Body of pancreas (tissue), 4 donors: ENCODE measurements around the gene ITPK1.

Experiments used
- POLR2A ChIP-seq, 3 donors: fragments of 450-650 bp; IDR thresholded peaks; one replicate each; pipeline ENCODE4 v1.6.1; 2016; ENCODE audit warnings: antibody characterized with exemption in 3 of 3, mild to moderate bottlenecking in 2 of 3
- TF ChIP-seq, protein P1 (sequence below), 7 experiments: fragments of 450-650 bp in 4 of 7; fragments of 200-600 bp in 3 of 7; sonication (generic) in 3 of 7; IDR thresholded peaks; one replicate each; pipeline ENCODE4 v1.5.1; 2016 to 2019; ENCODE audit warnings: antibody characterized with exemption in 7 of 7

DNA sequence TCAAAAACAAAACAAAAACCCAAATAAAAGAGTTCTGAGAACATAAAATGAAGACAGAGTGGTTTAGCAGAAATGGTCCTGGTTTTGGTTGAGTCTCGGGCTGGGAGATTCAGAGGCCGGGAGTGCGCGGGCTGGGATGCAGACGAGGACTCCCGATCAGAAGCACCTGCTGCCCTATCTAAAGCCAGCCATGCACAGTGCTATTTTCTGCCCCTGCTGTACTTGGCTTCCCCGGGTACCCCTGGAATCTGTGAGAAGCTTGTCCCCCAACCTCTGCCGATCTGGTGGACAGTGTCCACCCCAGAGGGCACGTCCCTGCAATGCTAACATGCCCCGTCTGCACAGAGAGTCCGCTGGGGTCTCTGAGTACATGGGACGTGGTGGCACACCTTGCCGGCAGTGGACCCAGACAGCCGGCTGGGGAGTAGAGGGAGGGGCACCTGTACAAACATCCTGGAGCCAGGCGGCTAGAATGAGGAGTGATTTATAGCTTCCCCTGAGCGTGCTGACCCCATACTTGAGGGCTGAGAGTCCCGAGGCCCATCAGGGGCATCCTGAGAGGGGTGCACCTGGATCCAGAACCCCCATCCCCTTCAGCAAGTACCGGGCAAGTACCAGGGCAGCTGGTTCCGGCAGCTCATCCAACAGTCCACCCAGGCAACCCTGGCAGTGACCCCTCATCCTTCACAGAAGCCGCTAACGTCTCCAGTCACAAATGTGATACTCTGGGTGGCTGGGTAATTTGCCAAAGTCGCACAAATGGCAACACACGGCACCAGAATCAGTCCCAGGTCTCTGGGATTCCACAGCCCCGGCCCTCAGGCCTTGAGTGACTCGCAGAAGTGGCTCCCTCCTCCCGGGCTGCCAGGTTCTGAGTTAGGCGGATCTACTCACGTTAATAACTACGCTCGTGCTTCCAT is 155.7 kb downstream of the ITPK1 start:
- TF ChIP-seq, protein P1, sequence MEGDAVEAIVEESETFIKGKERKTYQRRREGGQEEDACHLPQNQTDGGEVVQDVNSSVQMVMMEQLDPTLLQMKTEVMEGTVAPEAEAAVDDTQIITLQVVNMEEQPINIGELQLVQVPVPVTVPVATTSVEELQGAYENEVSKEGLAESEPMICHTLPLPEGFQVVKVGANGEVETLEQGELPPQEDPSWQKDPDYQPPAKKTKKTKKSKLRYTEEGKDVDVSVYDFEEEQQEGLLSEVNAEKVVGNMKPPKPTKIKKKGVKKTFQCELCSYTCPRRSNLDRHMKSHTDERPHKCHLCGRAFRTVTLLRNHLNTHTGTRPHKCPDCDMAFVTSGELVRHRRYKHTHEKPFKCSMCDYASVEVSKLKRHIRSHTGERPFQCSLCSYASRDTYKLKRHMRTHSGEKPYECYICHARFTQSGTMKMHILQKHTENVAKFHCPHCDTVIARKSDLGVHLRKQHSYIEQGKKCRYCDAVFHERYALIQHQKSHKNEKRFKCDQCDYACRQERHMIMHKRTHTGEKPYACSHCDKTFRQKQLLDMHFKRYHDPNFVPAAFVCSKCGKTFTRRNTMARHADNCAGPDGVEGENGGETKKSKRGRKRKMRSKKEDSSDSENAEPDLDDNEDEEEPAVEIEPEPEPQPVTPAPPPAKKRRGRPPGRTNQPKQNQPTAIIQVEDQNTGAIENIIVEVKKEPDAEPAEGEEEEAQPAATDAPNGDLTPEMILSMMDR (IDR thresholded peaks at IDR 0.05): no peak
- no peak for TF ChIP-seq POLR2A (IDR thresholded peaks at IDR 0.05)
